Spleen (tissue), 7 donors: Measurements from ENCODE around the gene DAAM2.

Experiments used
- POLR2A ChIP-seq, 3 donors: fragments of 450-650 bp; IDR thresholded peaks; one replicate each; pipeline ENCODE4 v1.5.1; 2017; ENCODE audit warnings: antibody characterized with exemption in 3 of 3, mild to moderate bottlenecking in 1 of 3
- POLR2AphosphoS5 ChIP-seq, 3 donors: sonication (generic); formaldehyde crosslinking; IDR thresholded peaks; one replicate each; pipeline ENCODE4 v1.5.1; 2017; ENCODE audit warnings: antibody characterized with exemption in 3 of 3
- TF ChIP-seq, protein P1 (sequence below), 11 experiments: fragments of 200-600 bp in 7 of 11; fragments of 450-650 bp in 4 of 11; sonication (generic) in 4 of 11; IDR thresholded peaks in 8 of 11; conservative IDR thresholded peaks in 3 of 11; 1 replicate in 7 of 11; 2 replicates in 4 of 11; pipeline versions ENCODE4 v1.4.0 to v1.8.0; 2016 to 2021; ENCODE audit warnings: antibody characterized with exemption in 11 of 11, inconsistent platforms in 4 of 11, mild to moderate bottlenecking in 1 of 11
- donor health status: DM: no; HTN: no; CAD: no; lungs with moderate emphysema.
- donor health status: DM: no; HTN: no; CAD: no.
- donor health status: DM: no; HTN: no; CAD: no.

DNA sequence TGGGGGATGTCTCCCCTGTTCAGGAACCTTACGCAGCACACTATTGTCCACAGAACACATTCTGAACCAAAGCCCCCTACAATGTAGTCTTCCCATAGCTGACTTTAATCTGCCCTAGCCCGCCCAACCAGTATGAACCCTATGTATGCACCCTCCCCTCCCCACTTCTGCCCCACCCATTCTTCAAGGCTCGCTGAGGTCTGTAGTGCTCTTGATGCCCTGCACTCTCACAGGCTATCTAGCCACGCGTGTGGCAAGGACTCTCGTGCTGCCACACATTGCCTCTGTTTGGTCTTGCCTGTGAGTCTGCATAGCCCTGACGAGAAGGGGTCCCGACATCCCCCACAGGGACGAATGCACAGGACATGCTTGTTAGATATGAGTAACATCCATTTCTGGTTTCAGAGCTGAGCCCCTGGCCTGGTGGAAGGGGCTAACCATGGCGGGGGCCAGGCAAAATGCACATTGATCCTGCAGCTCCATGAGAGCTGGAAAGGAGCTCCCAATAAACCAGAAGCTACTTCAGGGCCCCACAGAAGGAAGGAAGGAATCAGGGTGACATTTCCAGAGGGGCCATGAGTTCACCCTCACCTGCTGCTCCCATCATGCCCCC, 119.4 kb downstream of the DAAM2 start:
- no peak for TF ChIP-seq POLR2A (IDR thresholded peaks at IDR 0.05)
- TF ChIP-seq, protein P1, sequence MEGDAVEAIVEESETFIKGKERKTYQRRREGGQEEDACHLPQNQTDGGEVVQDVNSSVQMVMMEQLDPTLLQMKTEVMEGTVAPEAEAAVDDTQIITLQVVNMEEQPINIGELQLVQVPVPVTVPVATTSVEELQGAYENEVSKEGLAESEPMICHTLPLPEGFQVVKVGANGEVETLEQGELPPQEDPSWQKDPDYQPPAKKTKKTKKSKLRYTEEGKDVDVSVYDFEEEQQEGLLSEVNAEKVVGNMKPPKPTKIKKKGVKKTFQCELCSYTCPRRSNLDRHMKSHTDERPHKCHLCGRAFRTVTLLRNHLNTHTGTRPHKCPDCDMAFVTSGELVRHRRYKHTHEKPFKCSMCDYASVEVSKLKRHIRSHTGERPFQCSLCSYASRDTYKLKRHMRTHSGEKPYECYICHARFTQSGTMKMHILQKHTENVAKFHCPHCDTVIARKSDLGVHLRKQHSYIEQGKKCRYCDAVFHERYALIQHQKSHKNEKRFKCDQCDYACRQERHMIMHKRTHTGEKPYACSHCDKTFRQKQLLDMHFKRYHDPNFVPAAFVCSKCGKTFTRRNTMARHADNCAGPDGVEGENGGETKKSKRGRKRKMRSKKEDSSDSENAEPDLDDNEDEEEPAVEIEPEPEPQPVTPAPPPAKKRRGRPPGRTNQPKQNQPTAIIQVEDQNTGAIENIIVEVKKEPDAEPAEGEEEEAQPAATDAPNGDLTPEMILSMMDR (IDR thresholded peaks at IDR 0.05 in 8 of 11, conservative IDR thresholded peaks at IDR 0.05 in 3 of 11), result no peak
- no peak for TF ChIP-seq POLR2AphosphoS5 (IDR thresholded peaks at IDR 0.05)
